ENCODE results near the gene CBLL1. TPM values are rescaled to one million over a fixed set of nuclear protein-coding genes. Genes with fewer than 3 reads are reported as not detected.

The CBLL1 gene
- total and polyA plus RNA-seq, 2 experiments from 2014 or later, result 31.1 to 67.4 TPM

- H3K36me3 ChIP-seq (ENCODE audit: insufficient read depth), result peaks cover 17% of the 10 kb centered on the region; the same call in 1 of the 2 replicates
- H3F3A ChIP-seq (replicated peaks; ENCODE audit: low read depth), result peaks cover 4% of the 10 kb centered on the region; the same call in 1 of the 2 replicates
- peaks cover 60% of the 10 kb centered on the region for H3K79me2 ChIP-seq (replicated peaks; ENCODE audit: insufficient read depth)
- no peak overlapping the region for H3K27ac ChIP-seq (ENCODE audit: low read depth)
- H3K4me3 Mint-ChIP-seq, result peak overlapping the region; percentile 98
- peaks cover 31% of the 10 kb centered on the region for H3K4me1 ChIP-seq (ENCODE audit: insufficient read depth)
- no peaks in the 10 kb centered on the region for H3K27me3 ChIP-seq (ENCODE audit: insufficient read depth)
- peaks cover 3% of the 10 kb centered on the region for H3K27me3 Mint-ChIP-seq (ENCODE audit: insufficient read depth, low read depth, poor library complexity)
- no peak overlapping the region for H3K27ac Mint-ChIP-seq
- H4K20me1 ChIP-seq (replicated peaks; ENCODE audit: insufficient read depth), result peaks cover 5% of the 10 kb centered on the region
- no peak overlapping the region for H2AFZ ChIP-seq
- no peak for TF ChIP-seq EZH2phosphoT487 (IDR thresholded peaks at IDR 0.05; ENCODE audit: unreplicated experiment)
- TF ChIP-seq, protein P1, sequence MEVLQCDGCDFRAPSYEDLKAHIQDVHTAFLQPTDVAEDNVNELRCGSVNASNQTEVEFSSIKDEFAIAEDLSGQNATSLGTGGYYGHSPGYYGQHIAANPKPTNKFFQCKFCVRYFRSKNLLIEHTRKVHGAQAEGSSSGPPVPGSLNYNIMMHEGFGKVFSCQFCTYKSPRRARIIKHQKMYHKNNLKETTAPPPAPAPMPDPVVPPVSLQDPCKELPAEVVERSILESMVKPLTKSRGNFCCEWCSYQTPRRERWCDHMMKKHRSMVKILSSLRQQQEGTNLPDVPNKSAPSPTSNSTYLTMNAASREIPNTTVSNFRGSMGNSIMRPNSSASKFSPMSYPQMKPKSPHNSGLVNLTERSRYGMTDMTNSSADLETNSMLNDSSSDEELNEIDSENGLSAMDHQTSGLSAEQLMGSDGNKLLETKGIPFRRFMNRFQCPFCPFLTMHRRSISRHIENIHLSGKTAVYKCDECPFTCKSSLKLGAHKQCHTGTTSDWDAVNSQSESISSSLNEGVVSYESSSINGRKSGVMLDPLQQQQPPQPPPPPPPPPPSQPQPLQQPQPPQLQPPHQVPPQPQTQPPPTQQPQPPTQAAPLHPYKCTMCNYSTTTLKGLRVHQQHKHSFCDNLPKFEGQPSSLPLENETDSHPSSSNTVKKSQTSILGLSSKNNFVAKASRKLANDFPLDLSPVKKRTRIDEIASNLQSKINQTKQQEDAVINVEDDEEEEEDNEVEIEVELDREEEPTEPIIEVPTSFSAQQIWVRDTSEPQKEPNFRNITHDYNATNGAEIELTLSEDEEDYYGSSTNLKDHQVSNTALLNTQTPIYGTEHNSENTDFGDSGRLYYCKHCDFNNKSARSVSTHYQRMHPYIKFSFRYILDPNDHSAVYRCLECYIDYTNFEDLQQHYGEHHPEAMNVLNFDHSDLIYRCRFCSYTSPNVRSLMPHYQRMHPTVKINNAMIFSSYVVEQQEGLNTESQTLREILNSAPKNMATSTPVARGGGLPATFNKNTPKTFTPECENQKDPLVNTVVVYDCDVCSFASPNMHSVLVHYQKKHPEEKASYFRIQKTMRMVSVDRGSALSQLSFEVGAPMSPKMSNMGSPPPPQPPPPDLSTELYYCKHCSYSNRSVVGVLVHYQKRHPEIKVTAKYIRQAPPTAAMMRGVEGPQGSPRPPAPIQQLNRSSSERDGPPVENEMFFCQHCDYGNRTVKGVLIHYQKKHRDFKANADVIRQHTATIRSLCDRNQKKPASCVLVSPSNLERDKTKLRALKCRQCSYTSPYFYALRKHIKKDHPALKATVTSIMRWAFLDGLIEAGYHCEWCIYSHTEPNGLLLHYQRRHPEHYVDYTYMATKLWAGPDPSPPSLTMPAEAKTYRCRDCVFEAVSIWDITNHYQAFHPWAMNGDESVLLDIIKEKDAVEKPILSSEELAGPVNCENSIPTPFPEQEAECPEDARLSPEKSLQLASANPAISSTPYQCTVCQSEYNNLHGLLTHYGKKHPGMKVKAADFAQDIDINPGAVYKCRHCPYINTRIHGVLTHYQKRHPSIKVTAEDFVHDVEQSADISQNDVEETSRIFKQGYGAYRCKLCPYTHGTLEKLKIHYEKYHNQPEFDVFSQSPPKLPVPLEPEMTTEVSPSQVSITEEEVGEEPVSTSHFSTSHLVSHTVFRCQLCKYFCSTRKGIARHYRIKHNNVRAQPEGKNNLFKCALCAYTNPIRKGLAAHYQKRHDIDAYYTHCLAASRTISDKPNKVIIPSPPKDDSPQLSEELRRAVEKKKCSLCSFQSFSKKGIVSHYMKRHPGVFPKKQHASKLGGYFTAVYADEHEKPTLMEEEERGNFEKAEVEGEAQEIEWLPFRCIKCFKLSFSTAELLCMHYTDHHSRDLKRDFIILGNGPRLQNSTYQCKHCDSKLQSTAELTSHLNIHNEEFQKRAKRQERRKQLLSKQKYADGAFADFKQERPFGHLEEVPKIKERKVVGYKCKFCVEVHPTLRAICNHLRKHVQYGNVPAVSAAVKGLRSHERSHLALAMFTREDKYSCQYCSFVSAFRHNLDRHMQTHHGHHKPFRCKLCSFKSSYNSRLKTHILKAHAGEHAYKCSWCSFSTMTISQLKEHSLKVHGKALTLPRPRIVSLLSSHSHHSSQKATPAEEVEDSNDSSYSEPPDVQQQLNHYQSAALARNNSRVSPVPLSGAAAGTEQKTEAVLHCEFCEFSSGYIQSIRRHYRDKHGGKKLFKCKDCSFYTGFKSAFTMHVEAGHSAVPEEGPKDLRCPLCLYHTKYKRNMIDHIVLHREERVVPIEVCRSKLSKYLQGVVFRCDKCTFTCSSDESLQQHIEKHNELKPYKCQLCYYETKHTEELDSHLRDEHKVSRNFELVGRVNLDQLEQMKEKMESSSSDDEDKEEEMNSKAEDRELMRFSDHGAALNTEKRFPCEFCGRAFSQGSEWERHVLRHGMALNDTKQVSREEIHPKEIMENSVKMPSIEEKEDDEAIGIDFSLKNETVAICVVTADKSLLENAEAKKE (CRISPR knock-in tag; IDR thresholded peaks at IDR 0.05), result no peak
- no peak for TF ChIP-seq STAT1 (IDR thresholded peaks at IDR 0.05; ENCODE audit: unreplicated experiment)
- TF ChIP-seq REST (IDR thresholded peaks at IDR 0.05; ENCODE audit: unreplicated experiment), result no peak
- no peak for TF ChIP-seq ZNF331 (CRISPR knock-in tag; IDR thresholded peaks at IDR 0.05; ENCODE audit: low read depth)
- no peak for TF ChIP-seq POLR2AphosphoS5 (IDR thresholded peaks at IDR 0.05; ENCODE audit: low read depth)
- TF ChIP-seq ETS1 (IDR thresholded peaks at IDR 0.05), result no peak
- TF ChIP-seq, protein P2, sequence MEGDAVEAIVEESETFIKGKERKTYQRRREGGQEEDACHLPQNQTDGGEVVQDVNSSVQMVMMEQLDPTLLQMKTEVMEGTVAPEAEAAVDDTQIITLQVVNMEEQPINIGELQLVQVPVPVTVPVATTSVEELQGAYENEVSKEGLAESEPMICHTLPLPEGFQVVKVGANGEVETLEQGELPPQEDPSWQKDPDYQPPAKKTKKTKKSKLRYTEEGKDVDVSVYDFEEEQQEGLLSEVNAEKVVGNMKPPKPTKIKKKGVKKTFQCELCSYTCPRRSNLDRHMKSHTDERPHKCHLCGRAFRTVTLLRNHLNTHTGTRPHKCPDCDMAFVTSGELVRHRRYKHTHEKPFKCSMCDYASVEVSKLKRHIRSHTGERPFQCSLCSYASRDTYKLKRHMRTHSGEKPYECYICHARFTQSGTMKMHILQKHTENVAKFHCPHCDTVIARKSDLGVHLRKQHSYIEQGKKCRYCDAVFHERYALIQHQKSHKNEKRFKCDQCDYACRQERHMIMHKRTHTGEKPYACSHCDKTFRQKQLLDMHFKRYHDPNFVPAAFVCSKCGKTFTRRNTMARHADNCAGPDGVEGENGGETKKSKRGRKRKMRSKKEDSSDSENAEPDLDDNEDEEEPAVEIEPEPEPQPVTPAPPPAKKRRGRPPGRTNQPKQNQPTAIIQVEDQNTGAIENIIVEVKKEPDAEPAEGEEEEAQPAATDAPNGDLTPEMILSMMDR (conservative IDR thresholded peaks at IDR 0.05; ENCODE audit: low read depth in 2 of 2), result no peak
- TF ChIP-seq CREB1 (CRISPR knock-in tag; IDR thresholded peaks at IDR 0.05; ENCODE audit: low read depth), result no peak
- TF ChIP-seq JUNB (IDR thresholded peaks at IDR 0.05; ENCODE audit: unreplicated experiment), result no peak
- no peak for TF ChIP-seq EZH2 (IDR thresholded peaks at IDR 0.05; ENCODE audit: low read depth, unreplicated experiment)
- no peak for TF ChIP-seq NANOG (IDR thresholded peaks at IDR 0.05; ENCODE audit: borderline replicate concordance)
- TF ChIP-seq ZNF114 (CRISPR knock-in tag; IDR thresholded peaks at IDR 0.05), result no peak
- peaks cover 17% of the 10 kb centered on the region for H3K4me1 Mint-ChIP-seq
- H3K4me3 ChIP-seq, result peak overlapping the region; percentile 87; the same call in 1 of the 2 replicates
- H3K36me3 Mint-ChIP-seq (ENCODE audit: low read depth), result peaks cover 18% of the 10 kb centered on the region
- peak overlapping the region; percentile 96; the same call in 1 of the 2 replicates for H3K4me2 ChIP-seq
- no peaks in the 10 kb centered on the region for H3K9me2 ChIP-seq (ENCODE audit: insufficient read depth)
- no peak for ATAC-seq
- DNase-seq (ENCODE audit: low spot score), result no peak
- H3K9me3 Mint-ChIP-seq, result no peaks in the 10 kb centered on the region
Measured at GRCh38 chr7:107746006-107746405, 2.1 kb downstream of the CBLL1 start.

Data from GM23338 (cell line).